HG02973 (cell line): Measurements from ENCODE around the gene GPR78.
"Not testable (repeated sequence)": the region's sequence is repeated elsewhere in the genome, so short reads cannot be mapped to it uniquely, and the experiment has no call there.

Source experiments
- ATAC-seq: cut with Tn5 transposase; IDR thresholded peaks from one replicate; pipeline ENCODE4 v1.9.1; 2021; ENCODE audit warnings: moderate library complexity; ENCODE audit not compliant: unreplicated experiment

The GPR78 gene

DNA sequence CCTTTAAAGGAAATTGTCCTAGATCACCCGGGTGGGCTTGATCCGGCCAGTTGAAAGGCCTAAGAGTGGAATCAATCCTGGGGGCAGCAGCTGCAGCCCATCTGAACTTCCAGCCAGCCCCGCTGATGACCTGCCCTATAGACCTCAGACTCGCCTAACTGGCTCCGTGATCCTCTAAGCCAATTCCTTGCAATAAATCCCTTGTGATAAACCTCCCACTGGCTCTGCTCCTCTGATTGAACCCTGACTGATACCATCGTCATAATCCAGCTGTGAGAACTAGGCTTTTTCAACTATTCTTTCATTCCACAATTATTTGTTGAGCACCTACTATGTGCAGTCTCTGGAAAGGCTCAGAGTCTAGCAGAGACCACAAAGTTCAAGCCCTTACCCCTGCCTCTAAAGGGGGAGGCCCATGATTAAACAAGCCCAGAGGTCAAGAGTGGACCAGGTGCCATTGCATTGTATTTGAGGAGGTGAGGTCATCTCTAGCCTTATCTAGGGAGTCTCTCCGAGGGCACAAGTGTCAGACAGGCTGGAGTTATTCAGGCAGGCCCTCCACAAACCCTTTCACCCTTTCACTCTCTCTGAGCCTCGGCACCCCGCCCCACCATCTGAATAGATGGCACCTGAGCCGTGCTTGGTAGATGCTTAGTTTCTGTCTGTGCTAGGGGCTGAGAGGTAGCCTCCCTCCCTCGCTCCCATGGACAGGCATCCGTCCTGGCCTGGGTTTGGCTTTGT, 20.5 kb upstream of the GPR78 start:
- no peak for ATAC-seq

DNA sequence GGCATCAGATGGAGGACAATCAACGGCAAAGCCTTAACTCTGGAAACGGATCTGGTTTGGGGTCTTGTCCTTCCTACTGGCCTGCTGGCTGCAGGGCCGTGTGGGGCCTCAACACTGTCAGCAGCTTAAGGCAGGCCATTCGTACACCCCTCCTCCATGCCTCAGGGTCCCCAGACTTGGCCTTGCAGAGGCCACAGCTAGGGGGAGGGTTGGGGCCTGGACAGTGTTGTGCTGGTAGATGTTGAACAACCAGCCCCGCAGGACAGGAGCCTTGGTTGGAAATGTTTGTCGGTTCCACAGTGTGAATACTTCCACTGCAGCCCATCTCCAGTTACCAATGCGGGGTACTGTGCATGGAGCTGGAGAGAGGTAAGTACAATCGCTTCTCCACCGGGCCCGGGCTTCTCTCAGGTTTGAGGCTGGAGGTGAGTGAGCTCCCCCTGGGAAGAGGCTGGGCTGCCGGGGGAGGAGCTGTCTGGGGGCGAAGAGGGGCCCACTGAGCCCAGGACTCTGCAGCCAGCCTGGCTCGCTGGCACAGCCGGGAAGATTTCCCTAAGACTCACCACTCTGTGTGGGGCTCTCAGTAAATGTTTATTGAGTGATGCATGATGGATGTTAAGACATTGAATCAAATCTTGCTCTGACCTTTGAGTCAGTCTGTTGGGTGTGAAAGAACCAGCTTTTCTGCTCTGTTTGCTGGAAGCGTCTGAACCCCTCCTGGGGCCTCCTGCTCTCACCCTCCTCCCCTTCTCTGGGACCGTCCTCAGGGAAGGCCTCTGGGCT, 19.7 kb upstream of the GPR78 start:
- no peak for ATAC-seq

DNA sequence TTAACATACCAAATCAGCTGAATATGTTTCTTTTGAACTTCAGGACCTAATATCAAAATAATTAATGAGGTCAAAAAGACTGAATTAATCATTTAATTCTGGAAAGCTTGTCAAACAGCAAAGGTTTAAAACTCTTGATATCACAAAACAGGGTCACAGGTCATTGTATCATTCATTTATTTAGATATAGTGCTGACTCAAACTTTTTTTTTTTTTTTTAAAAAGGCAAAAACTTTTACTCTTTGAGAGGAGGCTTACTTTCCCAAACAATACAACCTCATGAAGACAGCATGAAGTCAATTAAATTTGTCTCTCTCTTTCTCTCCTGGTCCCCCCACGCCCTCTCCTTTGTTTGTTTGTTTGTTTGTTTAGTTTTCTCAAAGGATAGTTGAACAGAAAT, 15.6 kb upstream of the GPR78 start:
- ATAC-seq, result no peak

DNA sequence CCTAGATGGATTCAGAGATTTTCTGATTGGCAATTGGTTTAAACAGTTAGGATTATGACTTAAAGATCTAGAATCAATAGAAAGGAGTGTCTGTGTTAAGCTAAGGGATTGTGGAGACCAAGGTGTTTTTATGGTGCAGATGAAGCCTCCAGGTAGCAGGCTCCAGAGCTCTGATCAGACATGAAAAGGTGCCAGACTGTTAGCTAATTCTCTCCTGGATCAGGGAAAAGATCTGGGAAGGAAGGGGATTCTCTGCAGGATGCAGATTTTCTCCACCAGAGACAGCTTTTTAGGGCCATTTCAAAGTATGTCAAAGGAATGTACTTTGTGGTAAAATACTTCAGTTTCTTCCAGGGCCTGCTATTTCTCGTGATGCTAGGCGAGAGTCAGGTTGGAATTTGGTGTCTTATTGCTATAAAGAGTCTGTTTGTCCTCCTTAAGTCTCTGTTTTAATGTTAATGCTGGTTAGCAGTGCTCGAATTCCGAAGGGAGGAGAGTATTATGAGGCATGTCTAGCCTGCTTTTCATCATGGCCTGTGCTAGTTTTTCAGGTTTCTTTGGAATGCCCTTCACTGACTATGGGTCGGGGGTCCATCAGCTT, 12.0 kb upstream of the GPR78 start:
- no peak for ATAC-seq

DNA sequence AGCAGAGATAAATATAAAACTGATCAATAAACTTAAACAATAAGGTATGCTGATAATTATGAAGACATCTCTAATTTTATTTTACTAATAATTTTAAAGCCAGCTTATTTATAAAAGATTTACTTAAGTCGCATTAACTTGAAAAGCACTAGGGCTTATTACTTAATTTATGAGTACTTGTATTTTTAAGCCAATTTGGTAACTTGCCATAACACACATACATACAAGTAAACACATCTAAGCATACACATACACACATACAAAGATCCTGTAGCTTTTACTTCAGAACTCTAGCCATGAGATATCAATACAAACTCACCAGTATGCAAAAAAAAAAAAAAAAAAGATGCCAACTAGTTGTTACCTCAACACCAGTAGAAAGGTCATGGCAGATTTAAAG, 10.0 kb upstream of the GPR78 start:
- ATAC-seq, result no peak

DNA sequence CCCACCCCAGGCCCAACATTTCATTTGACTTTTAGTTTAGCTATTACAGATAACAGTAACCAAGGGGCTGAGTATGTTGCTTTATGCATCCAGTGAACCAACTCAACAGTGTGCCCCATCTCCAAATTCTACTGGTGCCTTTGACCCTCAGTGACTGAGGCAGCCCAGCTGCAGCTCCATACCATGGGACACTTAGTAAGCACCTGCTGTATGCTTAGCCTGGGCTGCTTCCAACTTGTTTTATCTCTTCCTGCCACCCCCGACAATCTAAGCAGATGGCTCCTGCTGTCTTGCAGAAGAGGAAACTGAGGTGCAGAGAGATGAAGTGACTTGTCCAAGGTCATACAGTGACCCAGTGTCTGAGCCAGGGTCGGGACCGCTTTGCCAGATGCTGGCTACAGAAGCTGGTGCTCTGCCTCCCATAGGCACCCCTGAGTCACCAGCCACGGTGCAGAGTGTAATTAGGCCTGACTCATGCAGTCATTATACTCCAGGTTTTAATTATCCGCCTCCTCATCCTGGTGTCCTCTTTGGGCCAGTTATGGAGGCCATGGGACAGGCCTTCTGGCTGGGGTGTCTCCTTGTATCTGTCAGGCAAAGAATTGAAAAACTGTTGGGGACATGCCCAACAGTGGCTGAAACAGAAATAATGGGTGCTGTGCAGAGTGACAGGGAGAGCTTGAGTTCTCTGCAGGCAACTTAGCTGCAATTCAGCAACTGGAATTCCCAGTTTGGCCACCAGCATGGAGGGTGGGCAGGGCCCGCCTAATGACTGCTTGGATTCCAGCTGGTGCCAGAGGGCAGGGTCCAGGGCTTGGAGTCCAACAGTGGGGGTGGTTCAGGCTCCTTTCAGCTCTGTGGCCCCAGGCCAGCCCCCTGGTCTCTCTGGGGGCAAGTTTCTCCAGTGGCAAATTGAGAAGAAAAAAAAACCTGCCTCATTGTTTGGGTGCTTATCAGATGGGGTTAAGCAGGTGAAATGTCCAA, 8.2 kb upstream of the GPR78 start:
- no peak for ATAC-seq

DNA sequence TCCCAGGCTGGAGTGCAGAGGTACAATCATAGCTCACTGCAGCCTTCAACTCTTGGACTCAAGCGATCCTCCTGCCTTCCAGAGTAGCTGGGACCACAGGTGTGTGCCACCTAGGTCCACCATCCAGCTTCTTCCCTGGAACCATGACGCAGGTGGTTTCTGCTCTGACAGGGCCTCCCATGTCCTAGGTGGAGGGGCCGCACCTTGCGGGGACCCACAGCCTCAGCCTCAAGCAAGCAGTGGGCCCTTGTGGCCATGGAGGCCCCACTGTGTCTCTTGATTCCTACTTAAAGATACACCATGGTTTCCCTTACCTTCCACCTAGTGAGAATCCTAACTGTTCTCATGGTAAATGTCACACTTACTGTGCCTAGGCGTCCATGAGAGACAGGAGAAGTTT, 6.9 kb upstream of the GPR78 start:
- no peak for ATAC-seq

DNA sequence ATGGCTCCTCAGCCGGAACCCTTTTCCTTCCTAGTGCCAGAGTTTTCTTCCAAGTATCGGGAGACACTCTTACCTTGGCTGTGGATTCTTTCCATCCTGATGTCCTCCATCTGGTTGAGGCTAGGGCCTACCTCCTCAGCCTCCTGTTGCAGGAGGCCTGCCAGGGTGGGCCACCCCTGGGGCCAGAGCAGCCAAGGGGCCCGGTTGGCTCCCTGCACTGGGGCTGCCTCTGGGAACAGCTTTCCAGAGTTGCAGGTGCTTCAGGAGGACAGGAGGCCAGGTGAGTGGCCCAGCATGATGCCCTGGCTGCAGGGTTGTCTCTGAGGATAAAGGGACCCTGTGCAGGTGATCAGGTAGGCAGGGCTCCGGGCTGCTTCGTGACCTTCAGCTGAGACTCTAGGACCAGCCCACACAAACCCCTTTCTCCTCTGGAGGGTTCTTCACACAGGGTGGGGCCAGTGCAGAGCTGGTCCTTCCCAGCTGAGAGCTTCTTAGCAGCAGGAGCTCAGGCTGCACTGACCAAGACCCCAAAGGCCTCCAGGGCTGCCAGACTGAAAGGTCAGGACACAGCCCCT, 5.3 kb upstream of the GPR78 start:
- ATAC-seq, result no peak

DNA sequence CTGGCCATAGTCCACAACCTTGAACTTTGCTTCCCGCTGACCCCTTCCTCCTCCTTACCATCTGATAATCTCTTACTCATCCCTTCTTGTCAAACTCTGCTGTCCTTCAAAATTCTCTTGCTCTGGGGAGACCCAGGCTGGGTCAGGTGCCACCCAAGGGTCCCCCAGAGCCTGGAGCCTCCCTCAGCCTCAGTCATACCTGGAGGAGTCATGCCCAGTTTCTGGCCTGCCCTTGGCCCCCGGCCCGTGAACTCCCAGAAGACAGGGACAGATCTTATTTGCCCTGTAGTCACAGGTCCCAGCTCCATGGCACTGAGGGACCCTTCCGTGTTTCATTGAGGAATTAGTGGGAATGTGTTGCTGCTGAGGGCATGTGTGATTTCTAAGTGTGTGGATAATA, 4.7 kb upstream of the GPR78 start:
- no peak for ATAC-seq

DNA sequence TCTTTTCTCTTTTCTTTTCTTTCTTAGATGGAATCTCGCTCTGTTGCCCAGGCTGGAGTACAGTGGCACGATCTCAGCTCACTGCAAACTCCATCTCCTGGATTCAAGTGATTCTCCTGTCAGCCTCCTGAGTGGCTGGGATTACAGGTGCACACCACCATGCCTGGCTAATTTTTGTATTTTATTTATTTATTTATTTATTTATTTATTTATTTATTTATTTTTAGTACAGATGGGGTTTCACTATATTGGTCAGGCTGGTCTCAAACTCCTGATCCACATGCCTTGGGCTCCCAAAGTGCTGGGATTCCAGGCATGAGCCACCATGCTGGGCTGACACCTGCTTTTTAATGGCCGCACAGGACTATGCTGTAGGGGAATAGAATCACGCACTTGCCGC, 3.6 kb upstream of the GPR78 start:
- ATAC-seq, result not testable (repeated sequence)

DNA sequence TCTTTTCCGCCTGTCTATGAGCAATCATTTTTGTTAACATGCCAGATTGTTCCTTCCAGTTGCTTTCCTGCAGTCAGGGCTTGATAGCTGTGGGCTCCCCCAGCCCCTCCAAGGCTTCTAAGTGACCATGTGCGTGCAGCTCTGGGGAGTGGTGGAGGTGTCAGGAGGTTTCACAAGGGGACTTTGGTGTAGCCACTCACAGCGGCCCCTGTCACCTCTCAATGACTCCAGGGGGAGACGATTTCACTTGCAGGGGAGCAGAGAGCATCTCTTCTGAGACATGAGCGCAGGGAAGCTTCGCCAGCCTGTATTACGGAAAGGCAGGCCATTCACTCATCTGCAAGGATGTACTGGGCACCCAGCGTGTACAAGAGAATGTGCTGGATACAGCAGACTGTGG, 3.1 kb upstream of the GPR78 start:
- ATAC-seq, result no peak

DNA sequence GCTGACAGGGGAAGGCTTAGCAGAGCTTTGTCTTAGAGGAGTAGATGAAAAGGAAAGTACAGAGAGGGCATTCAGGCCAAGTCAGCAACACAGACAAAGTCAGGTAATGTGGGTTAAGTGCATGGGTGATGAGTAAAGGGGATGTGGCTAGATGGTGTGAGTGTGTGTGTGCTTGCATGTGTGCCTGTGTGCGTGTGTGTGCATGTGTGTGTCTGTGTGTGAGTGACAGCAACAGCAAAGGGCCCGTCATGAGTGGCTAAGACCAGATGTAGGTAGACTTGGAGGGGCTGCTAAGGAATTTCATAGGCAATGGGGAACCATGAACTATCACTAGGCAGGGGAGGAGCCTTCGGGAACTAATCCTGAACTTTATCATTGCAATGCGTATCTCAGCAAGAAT, 2.2 kb upstream of the GPR78 start:
- no peak for ATAC-seq

DNA sequence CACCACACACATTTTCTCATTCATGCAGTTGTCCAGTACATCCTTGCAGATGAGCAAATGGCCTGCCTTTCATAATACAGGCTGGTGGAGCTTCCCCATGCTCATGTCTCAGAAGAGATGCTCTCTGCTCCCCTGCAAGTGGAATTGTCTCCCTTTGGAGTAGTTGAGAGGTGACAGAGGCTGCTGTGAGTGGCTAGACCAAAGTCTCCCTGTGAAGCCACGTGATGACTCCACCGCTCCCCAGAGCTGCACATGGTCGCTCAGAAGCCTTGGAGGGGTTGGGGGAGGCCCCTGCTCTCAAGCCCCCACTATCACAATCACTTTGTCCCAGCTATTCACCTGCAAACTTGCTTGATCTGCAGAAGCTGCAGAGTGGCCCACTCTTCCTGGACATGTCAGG, 1.5 kb upstream of the GPR78 start:
- ATAC-seq, result no peak

DNA sequence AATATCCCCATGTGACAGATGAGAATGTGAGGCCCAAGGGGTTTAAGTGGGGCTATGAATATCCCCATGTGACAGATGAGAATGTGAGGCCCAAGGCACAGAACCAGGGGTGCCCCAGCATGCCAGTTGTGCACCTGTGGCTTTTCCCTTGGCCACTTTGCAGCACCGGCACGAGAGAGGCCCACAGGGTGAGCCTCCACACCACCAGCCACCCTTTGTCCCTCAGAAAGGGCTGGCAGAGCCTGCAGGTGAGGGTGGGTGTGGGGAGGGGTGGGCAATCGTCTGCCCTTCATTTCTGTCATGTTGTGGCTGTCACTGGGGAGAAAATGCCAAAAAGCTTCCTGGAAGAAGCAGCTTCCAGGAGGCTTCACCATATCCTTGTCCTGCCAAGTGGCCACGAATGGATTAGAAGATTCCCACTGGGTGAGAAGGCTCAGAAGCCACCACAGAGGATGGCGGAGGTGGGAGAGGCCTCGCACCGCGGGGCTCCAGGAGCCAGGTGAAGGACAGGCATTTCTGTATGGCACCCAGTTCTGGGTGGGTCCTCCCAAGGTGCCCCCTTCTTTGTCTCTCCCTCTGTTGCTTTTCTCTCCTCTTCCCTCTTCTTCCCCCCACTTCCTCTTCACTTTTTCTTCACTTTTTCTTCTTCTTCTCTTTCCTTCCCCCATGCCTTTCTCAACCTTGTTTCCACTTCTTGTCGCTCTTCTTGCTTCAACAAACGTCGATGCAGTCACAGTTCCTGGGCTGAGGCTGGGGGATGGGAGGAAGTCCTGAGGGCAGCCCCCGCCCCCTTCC, 469 bp upstream of the GPR78 start:
- no peak for ATAC-seq

DNA sequence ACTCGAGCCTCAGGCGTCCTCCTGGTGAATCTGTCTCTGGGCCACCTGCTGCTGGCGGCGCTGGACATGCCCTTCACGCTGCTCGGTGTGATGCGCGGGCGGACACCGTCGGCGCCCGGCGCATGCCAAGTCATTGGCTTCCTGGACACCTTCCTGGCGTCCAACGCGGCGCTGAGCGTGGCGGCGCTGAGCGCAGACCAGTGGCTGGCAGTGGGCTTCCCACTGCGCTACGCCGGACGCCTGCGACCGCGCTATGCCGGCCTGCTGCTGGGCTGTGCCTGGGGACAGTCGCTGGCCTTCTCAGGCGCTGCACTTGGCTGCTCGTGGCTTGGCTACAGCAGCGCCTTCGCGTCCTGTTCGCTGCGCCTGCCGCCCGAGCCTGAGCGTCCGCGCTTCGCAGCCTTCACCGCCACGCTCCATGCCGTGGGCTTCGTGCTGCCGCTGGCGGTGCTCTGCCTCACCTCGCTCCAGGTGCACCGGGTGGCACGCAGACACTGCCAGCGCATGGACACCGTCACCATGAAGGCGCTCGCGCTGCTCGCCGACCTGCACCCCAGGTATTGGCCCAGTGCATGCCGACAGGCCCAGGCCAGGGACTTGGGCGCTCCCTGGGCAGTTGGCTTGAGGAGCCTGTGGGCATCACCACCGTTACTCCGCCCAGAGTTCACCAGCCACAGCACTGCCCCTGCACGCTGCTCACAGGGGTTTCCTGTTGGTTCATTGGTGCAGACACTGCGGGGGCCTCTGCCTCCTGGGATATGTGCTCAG, 1.1 kb downstream of the GPR78 start:
- no peak for ATAC-seq

DNA sequence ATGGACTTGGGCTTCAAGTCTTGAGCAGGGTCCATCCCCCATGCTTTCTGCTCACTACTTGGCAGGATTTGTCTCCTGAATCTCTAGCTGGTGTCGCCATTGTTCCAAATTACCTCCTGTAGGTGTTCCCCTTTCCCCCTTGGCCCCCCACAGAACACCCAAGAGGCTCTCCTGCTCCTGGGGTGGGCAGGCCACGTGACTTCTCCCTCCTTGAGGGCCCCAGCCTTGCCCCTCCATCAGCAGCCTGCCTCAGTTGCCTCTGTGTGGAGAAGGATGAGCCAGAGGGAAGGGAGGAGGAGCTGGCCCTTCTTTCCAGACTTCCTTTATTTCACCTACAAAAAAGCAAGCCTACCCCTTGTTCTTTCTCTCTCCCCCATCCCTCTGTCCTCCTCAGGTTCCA, 1.8 kb downstream of the GPR78 start:
- no peak for ATAC-seq

DNA sequence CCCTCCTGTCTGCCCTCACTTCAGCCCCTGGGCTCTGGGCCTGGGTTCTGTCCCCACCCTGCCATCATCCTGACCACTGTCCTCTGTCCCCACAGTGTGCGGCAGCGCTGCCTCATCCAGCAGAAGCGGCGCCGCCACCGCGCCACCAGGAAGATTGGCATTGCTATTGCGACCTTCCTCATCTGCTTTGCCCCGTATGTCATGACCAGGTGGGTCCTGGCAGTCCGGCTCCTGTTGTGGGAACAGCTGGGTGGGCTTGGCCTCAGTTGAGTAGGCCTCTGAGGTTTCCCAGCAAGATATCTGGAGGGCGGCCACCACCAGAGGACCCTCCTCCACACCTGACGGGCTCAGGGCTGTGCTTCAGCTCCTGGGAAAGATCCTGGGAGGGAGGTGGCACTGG, 2.2 kb downstream of the GPR78 start:
- ATAC-seq, result no peak

DNA sequence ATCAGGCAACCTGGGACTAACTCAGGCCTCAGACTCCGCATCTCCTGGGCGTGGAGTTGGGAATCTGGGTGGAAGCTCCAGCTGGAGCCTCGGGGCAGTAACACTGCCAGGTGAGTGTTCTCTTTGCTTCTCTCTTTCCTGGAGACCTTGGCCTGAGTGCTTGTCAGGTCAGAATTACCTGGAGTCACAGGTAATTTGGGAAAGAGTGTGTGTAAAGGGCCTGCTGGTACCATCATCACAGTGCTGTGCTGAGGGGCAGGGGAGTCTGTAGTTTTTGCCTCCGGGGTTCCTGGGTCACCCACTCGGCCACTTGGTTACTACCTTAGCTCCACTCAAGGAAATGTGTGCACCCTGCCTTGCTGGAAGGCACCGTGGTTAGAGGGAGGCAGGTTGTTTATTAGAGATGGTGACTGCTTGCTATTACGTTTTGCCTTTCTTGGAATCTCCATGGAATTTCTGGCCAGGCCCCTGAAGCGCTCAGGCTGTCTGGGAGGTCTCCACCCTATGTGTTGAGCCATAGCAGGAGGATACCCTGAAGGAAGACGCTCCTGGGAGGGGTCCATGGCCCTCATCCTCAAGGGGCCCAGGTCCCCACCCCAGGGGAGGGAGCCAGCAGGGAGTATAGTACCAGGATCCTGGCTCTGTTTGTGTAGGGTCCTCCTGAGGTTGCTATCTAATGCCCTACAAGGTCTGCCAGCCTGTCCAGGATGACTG, 2.9 kb downstream of the GPR78 start:
- ATAC-seq, result no peak

DNA sequence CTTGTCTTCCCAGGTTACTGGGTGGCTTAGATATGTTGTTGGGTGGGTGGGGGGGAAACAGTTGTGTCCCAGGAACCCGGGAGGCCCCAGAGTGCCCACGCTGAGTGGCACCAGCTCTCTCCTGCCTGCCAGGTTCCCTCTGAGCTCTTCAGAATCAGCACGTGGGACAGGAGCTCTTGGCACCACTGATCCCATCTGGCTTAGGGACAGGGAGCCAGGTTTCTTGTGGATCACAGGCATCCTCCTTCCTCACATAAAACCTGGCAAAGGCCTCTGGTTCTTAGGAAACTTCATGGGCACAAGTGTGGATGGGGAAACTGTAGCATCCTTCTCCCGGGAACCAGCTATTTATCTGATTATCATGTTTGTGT, 3.4 kb downstream of the GPR78 start:
- no peak for ATAC-seq
